GM20000 (cell line): Measurements from ENCODE around the gene YEATS2.
"Not testable (repeated sequence)": the region's sequence is repeated elsewhere in the genome, so short reads cannot be mapped to it uniquely, and the experiment has no call there.

Experiments
- DNase-seq: peaks from one replicate; pipeline ENCODE4 v3.0.0; 2012; ENCODE audit warnings: low spot score
- CTCF ChIP-seq: IDR thresholded peaks from 2 replicates; pipeline ENCODE4 v1.5.1; 2012; ENCODE audit warnings: mild to moderate bottlenecking, control low read depth; ENCODE audit errors: extremely low read depth, missing control alignments

Gene YEATS2

GRCh38 chr3:183737116-183737515 is 39.5 kb downstream of the YEATS2 start:
- no peak for TF ChIP-seq CTCF

GRCh38 chr3:183740154-183740553 is 42.6 kb downstream of the YEATS2 start:
- not testable (repeated sequence) for DNase-seq

More at GRCh38 chr3:183737116-183737515, 39.5 kb downstream of the YEATS2 start:
- no peak for DNase-seq

GRCh38 chr3:183743231-183743630 is 45.6 kb downstream of the YEATS2 start:
- DNase-seq: no peak
- TF ChIP-seq CTCF: no peak

GRCh38 chr3:183745300-183746098 is 47.9 kb downstream of the YEATS2 start:
- DNase-seq: no peak
- TF ChIP-seq CTCF: no peak

GRCh38 chr3:183754052-183754451 is 56.5 kb downstream of the YEATS2 start:
- TF ChIP-seq CTCF: no peak
- no peak for DNase-seq

GRCh38 chr3:183762304-183762703 is 64.7 kb downstream of the YEATS2 start:
- TF ChIP-seq CTCF: no peak
- no peak for DNase-seq

GRCh38 chr3:183764847-183765731 is 67.5 kb downstream of the YEATS2 start:
- TF ChIP-seq CTCF: no peak
- no peak for DNase-seq

GRCh38 chr3:183766107-183766506 is 68.5 kb downstream of the YEATS2 start:
- DNase-seq: no peak
- TF ChIP-seq CTCF: no peak
